Neuron (in vitro differentiated cells): ENCODE measurements around the gene TPSD1.

Experiments used
- H2AFZ ChIP-seq: one replicate; pipeline ENCODE4 v1.6.1; 2013; ENCODE audit warnings: low read depth, mild to moderate bottlenecking, inconsistent platforms, low read length, moderate library complexity
- H3K27me3 ChIP-seq: one replicate; pipeline ENCODE4 v1.6.1; 2013; ENCODE audit warnings: low read length; ENCODE audit not compliant: insufficient read depth
- H3K36me3 ChIP-seq: one replicate; pipeline ENCODE4 v1.6.1; 2013; ENCODE audit warnings: low read length; ENCODE audit not compliant: insufficient read depth
- H3K4me1 ChIP-seq: one replicate; pipeline ENCODE4 v1.6.1; 2013; ENCODE audit warnings: low read length; ENCODE audit not compliant: insufficient read depth
- H3K4me3 ChIP-seq: 2 replicates; pipeline ENCODE4 v1.5.1; 2013; ENCODE audit warnings: mild to moderate bottlenecking, low read length, moderate library complexity
- H3K9me3 ChIP-seq: one replicate; pipeline ENCODE4 v1.6.1; 2013; ENCODE audit warnings: low read length

The TPSD1 gene

GRCh38 chr16:1216296-1216619 is 39.6 kb upstream of the TPSD1 start:
- Histone ChIP-seq H3K27me3 (no peaks in the 10 kb centered on the region), H3K9me3 (no peaks in the 10 kb centered on the region), H3K4me3 (no peak overlapping the region), H3K36me3 (peaks cover 13% of the 10 kb centered on the region), H2AFZ (no peak overlapping the region), H3K4me1 (no peaks in the 10 kb centered on the region)

GRCh38 chr16:1216681-1217400 is 39.0 kb upstream of the TPSD1 start:
- no peaks in the 10 kb centered on the region for H3K27me3 ChIP-seq
- no peak overlapping the region for H2AFZ ChIP-seq
- peaks cover 10% of the 10 kb centered on the region for H3K36me3 ChIP-seq
- H3K9me3 ChIP-seq: no peaks in the 10 kb centered on the region
- no peak overlapping the region for H3K4me3 ChIP-seq
- no peaks in the 10 kb centered on the region for H3K4me1 ChIP-seq

GRCh38 chr16:1217526-1217925 is 38.3 kb upstream of the TPSD1 start:
- peaks cover 10% of the 10 kb centered on the region for H3K36me3 ChIP-seq
- H3K4me3 ChIP-seq: no peak overlapping the region
- H3K9me3 ChIP-seq: no peaks in the 10 kb centered on the region
- no peaks in the 10 kb centered on the region for H3K4me1 ChIP-seq
- no peaks in the 10 kb centered on the region for H3K27me3 ChIP-seq
- H2AFZ ChIP-seq: no peak overlapping the region

- peaks cover 10% of the 10 kb centered on the region for H3K36me3 ChIP-seq
Measured at GRCh38 chr16:1218061-1218929, 37.6 kb upstream of the TPSD1 start.

GRCh38 chr16:1218930-1219611 is 36.8 kb upstream of the TPSD1 start:
- Histone ChIP-seq H3K4me3 (no peak overlapping the region), H3K36me3 (peaks cover 10% of the 10 kb centered on the region), H3K9me3 (no peaks in the 10 kb centered on the region), H3K4me1 (no peaks in the 10 kb centered on the region), H3K27me3 (no peaks in the 10 kb centered on the region), H2AFZ (no peak overlapping the region)

More at GRCh38 chr16:1218061-1218929, 37.6 kb upstream of the TPSD1 start:
- Histone ChIP-seq H3K27me3 (no peaks in the 10 kb centered on the region), H3K9me3 (no peaks in the 10 kb centered on the region), H2AFZ (no peak overlapping the region), H3K4me1 (no peaks in the 10 kb centered on the region), H3K4me3 (no peak overlapping the region)

GRCh38 chr16:1220098-1220728 is 35.7 kb upstream of the TPSD1 start:
- H3K4me1 ChIP-seq: no peaks in the 10 kb centered on the region
- no peaks in the 10 kb centered on the region for H3K9me3 ChIP-seq
- no peaks in the 10 kb centered on the region for H3K27me3 ChIP-seq
- no peak overlapping the region for H3K4me3 ChIP-seq
- no peak overlapping the region for H2AFZ ChIP-seq
- peaks cover 10% of the 10 kb centered on the region for H3K36me3 ChIP-seq

- Histone ChIP-seq H3K9me3 (no peaks in the 10 kb centered on the region), H3K27me3 (no peaks in the 10 kb centered on the region), H3K4me3 (no peak overlapping the region), H3K4me1 (no peaks in the 10 kb centered on the region), H2AFZ (no peak overlapping the region), H3K36me3 (peaks cover 10% of the 10 kb centered on the region)
Measured at GRCh38 chr16:1220841-1221627, 34.8 kb upstream of the TPSD1 start.

- no peak overlapping the region for H2AFZ ChIP-seq
- no peaks in the 10 kb centered on the region for H3K4me1 ChIP-seq
- H3K36me3 ChIP-seq: peaks cover 10% of the 10 kb centered on the region
- no peaks in the 10 kb centered on the region for H3K27me3 ChIP-seq
- no peaks in the 10 kb centered on the region for H3K9me3 ChIP-seq
- H3K4me3 ChIP-seq: no peak overlapping the region
Measured at GRCh38 chr16:1221628-1222552, 34.0 kb upstream of the TPSD1 start.

- H3K4me1 ChIP-seq: no peaks in the 10 kb centered on the region
- H3K9me3 ChIP-seq: no peaks in the 10 kb centered on the region
- H3K36me3 ChIP-seq: peaks cover 9% of the 10 kb centered on the region
Measured at GRCh38 chr16:1222553-1223354, 33.1 kb upstream of the TPSD1 start.

GRCh38 chr16:1223355-1224214 is 32.3 kb upstream of the TPSD1 start:
- no peak overlapping the region for H2AFZ ChIP-seq
- H3K36me3 ChIP-seq: peaks cover 2% of the 10 kb centered on the region
- no peaks in the 10 kb centered on the region for H3K9me3 ChIP-seq
- H3K27me3 ChIP-seq: no peaks in the 10 kb centered on the region
- H3K4me1 ChIP-seq: no peaks in the 10 kb centered on the region
- H3K4me3 ChIP-seq: no peak overlapping the region

More at GRCh38 chr16:1222553-1223354, 33.1 kb upstream of the TPSD1 start:
- Histone ChIP-seq H2AFZ (no peak overlapping the region), H3K27me3 (no peaks in the 10 kb centered on the region), H3K4me3 (no peak overlapping the region)
